22Rv1 (cell line): ENCODE results near the gene PARVB.
A peak's percentile ranks its signal among the peaks of the same experiment; 100 is the strongest.

Experiments
- H3K27ac ChIP-seq: fragments of 450-650 bp; 2 replicates; pipeline ENCODE4 v1.5.1; 2017
- CTCF ChIP-seq: fragments of 450-650 bp; IDR thresholded peaks from 2 replicates; pipeline ENCODE4 v1.5.1; 2017; ENCODE audit warnings: mild to moderate bottlenecking
- ZFX ChIP-seq: fragments of 450-650 bp; IDR thresholded peaks from 2 replicates; pipeline ENCODE4 v1.6.1; 2017; ENCODE audit warnings: antibody characterized with exemption, borderline replicate concordance

The PARVB gene

GRCh38 chr22:44005524-44005923 is 18.6 kb upstream of the PARVB start:
- TF ChIP-seq CTCF (no peak), ZFX (no peak)
- H3K27ac ChIP-seq, result no peak overlapping the region

- no peak for TF ChIP-seq ZFX
- TF ChIP-seq CTCF, result no peak
- no peak overlapping the region for H3K27ac ChIP-seq
Measured at GRCh38 chr22:44012162-44012561, 11.9 kb upstream of the PARVB start.

- H3K27ac ChIP-seq, result no peak overlapping the region
- no peak for TF ChIP-seq CTCF
Measured at GRCh38 chr22:44012591-44012990, 11.5 kb upstream of the PARVB start.

GRCh38 chr22:44014241-44014640 is 9.9 kb upstream of the PARVB start:
- TF ChIP-seq CTCF (no peak), ZFX (no peak)
- no peak overlapping the region for H3K27ac ChIP-seq

DNA sequence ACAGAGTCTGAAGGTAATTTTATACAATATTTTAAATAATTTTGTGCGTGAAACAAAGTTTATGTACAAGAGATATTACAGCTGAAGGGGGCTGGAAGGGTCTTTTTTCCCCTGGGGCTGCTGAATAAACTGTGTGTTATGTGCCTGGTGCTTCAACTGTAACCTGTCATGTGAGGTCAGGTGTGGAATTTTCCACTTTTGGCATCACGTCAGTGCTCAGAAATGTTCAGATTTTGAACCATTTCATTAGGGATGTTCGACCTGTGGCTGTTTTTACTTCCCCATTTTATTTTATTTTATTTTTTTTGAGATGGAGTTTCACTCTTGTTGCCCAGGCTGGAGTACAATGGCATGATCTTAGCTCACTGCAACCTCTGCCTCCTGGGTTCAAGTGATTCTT is 7.5 kb upstream of the PARVB start:
- H3K27ac ChIP-seq, result peak overlapping the region; percentile 38; the same call in 1 of the 2 replicates

- H3K27ac ChIP-seq, result no peak overlapping the region
- TF ChIP-seq CTCF (no peak), ZFX (no peak)
Measured at GRCh38 chr22:44018594-44018993, 5.5 kb upstream of the PARVB start.

DNA sequence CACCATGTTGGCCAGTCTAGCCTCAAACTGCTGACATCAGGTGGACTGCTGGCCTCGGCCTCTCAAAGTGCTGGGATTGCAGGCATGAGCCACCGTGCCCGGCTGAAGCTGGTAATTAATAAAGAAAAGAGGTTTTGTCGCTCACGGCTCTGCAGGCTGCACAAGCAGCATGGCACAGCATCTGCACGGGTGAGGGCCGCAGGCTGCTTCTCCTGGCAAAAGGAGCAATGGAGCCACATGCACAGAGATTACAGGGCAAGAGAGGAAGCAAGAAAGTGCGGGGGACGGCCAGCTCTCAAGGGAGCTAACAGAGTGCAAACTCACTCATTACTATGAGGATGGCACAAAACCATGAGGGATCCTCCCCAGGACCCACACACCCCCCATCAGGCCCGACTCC is 4.7 kb upstream of the PARVB start:
- no peak overlapping the region for H3K27ac ChIP-seq
- TF ChIP-seq CTCF (no peak), ZFX (no peak)

DNA sequence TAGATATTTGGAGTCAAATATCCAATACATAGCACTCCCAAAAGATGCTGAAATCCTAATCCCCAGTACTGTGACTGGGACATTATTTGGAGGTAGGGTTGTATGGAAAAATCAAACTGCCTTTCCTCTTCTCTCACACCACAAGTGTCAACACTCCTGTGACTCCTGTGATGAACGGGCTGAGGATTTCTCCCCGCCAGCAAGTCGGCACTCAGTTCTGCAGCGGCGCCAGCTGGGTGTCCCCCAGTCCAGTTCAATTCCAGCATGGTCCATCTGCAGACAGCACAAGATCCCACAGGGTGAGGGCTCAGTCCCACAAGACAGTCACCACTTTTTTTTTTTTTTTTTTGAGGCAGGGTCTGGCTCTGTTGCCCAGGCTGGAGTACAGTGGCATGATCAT is 4.3 kb upstream of the PARVB start:
- no peak for TF ChIP-seq ZFX
- no peak for TF ChIP-seq CTCF
- H3K27ac ChIP-seq, result no peak overlapping the region
